GM23338 (cell line): ENCODE measurements around the gene YPEL2. TPM values are rescaled to one million over a fixed set of nuclear protein-coding genes. Genes with fewer than 3 reads are reported as not detected.

Experiments
- ATAC-seq: fragments of 200-7000 bp; cut with Tn5 transposase; 3 replicates; pipeline ENCODE4 v1.9.1; 2020
- DNase-seq: peaks from one replicate; pipeline ENCODE4 v3.0.0-alpha.2; 2015; ENCODE audit warnings: low spot score
- H2AFZ ChIP-seq: fragments of 200-600 bp; sonication (generic); 2 replicates; pipeline ENCODE4 v1.8.0; 2016; ENCODE audit warnings: antibody characterized with exemption, mild to moderate bottlenecking, moderate library complexity
- H3F3A ChIP-seq: fragments of 200-600 bp; sonication (generic); replicated peaks from 2 replicates; pipeline ENCODE4 v1.8.0; 2017; ENCODE audit warnings: antibody characterized with exemption, mixed run types, low read depth
- H3K27ac ChIP-seq: fragments of 200-600 bp; sonication (generic); 2 replicates; pipeline ENCODE4 v1.6.1; 2016; ENCODE audit warnings: low read depth
- H3K27me3 ChIP-seq: fragments of 200-600 bp; sonication (generic); 2 replicates; pipeline ENCODE4 v1.8.0; 2016; ENCODE audit warnings: mild to moderate bottlenecking, mixed run types, moderate library complexity; ENCODE audit not compliant: insufficient read depth
- H3K36me3 ChIP-seq: fragments of 200-600 bp; sonication (generic); 2 replicates; pipeline ENCODE4 v1.8.0; 2016; ENCODE audit warnings: mild to moderate bottlenecking; ENCODE audit not compliant: insufficient read depth
- H3K4me1 ChIP-seq: fragments of 200-600 bp; sonication (generic); 2 replicates; pipeline ENCODE4 v1.8.0; 2016; ENCODE audit warnings: mild to moderate bottlenecking, moderate library complexity; ENCODE audit not compliant: insufficient read depth
- H3K4me2 ChIP-seq: fragments of 200-600 bp; sonication (generic); 2 replicates; pipeline ENCODE4 v1.7.1; 2017; ENCODE audit warnings: mixed run types
- H3K4me3 ChIP-seq: fragments of 200-600 bp; sonication (generic); 2 replicates; pipeline ENCODE4 v1.6.1; 2016; ENCODE audit warnings: mixed run types
- H3K79me2 ChIP-seq: fragments of 200-600 bp; sonication (generic); replicated peaks from 2 replicates; pipeline ENCODE4 v1.8.0; 2017; ENCODE audit warnings: mild to moderate bottlenecking; ENCODE audit not compliant: insufficient read depth
- H3K9me2 ChIP-seq: fragments of 200-600 bp; sonication (generic); 2 replicates; pipeline ENCODE4 v1.8.0; 2017; ENCODE audit not compliant: insufficient read depth
- H4K20me1 ChIP-seq: fragments of 200-600 bp; sonication (generic); replicated peaks from 2 replicates; pipeline ENCODE4 v1.8.0; 2017; ENCODE audit warnings: mild to moderate bottlenecking; ENCODE audit not compliant: insufficient read depth
- H3K27ac Mint-ChIP-seq: 2 replicates; pipeline ENCODE4 v1.8.0; 2020; ENCODE audit warnings: inconsistent platforms, mild to moderate bottlenecking, moderate library complexity, mixed read lengths
- H3K27me3 Mint-ChIP-seq: 3 replicates; pipeline ENCODE4 v1.8.0; 2022; ENCODE audit warnings: low read depth, mild to moderate bottlenecking, moderate library complexity, mixed read lengths, inconsistent platforms; ENCODE audit not compliant: insufficient read depth, poor library complexity
- H3K36me3 Mint-ChIP-seq: 3 replicates; pipeline ENCODE4 v1.8.0; 2021; ENCODE audit warnings: low read depth, mild to moderate bottlenecking, inconsistent platforms, moderate library complexity, mixed read lengths
- H3K4me1 Mint-ChIP-seq: 3 replicates; pipeline ENCODE4 v1.8.0; 2020; ENCODE audit warnings: mild to moderate bottlenecking, inconsistent platforms, mixed read lengths
- H3K4me3 Mint-ChIP-seq: 3 replicates; pipeline ENCODE4 v1.8.0; 2021; ENCODE audit warnings: moderate library complexity, mild to moderate bottlenecking, inconsistent platforms, mixed read lengths
- H3K9me3 Mint-ChIP-seq: 3 replicates; pipeline ENCODE4 v1.8.0; 2020; ENCODE audit warnings: moderate library complexity, mild to moderate bottlenecking, inconsistent platforms, mixed read lengths
- CREB1 ChIP-seq: fragments of 250-450 bp; sonication (Bioruptor Pico); IDR thresholded peaks from 2 replicates; pipeline ENCODE4 v1.5.0; 2020; ENCODE audit warnings: low read depth, mild to moderate bottlenecking, moderate library complexity
- CTCF ChIP-seq, 2 experiments: fragments of 200-600 bp in 1 of 2; sonication (generic) in 1 of 2; conservative IDR thresholded peaks; 2 replicates each; pipeline versions ENCODE4 v1.5.1 to v1.6.1; 2016 to 2017; ENCODE audit warnings: antibody characterized with exemption in 2 of 2, low read depth in 2 of 2, mild to moderate bottlenecking in 2 of 2, moderate library complexity in 1 of 2
- ETS1 ChIP-seq: IDR thresholded peaks from 2 replicates; pipeline ENCODE4 v1.6.1; 2016; ENCODE audit warnings: antibody characterized with exemption
- EZH2 ChIP-seq: fragments of 200-600 bp; sonication (generic); IDR thresholded peaks from one replicate; pipeline ENCODE4 v1.8.0; 2017; ENCODE audit warnings: antibody characterized with exemption, mild to moderate bottlenecking, low read depth; ENCODE audit not compliant: unreplicated experiment
- EZH2phosphoT487 ChIP-seq: fragments of 200-600 bp; sonication (generic); IDR thresholded peaks from one replicate; pipeline ENCODE4 v1.8.1; 2018; ENCODE audit warnings: antibody characterized with exemption; ENCODE audit not compliant: unreplicated experiment
- JUNB ChIP-seq: IDR thresholded peaks from one replicate; pipeline ENCODE4 v1.6.1; 2016; ENCODE audit warnings: antibody characterized with exemption; ENCODE audit not compliant: unreplicated experiment
- NANOG ChIP-seq: IDR thresholded peaks from 2 replicates; pipeline ENCODE4 v1.6.1; 2016; ENCODE audit warnings: antibody characterized with exemption, borderline replicate concordance
- POLR2AphosphoS5 ChIP-seq: IDR thresholded peaks from 2 replicates; pipeline ENCODE4 v1.6.1; 2016; ENCODE audit warnings: antibody characterized with exemption, low read depth
- ZNF114 ChIP-seq: fragments of 250-450 bp; sonication (Bioruptor Pico); IDR thresholded peaks from 2 replicates; pipeline ENCODE4 v1.5.0; 2020; ENCODE audit warnings: mild to moderate bottlenecking, moderate library complexity
- ZNF331 ChIP-seq: fragments of 250-450 bp; sonication (Bioruptor Pico); IDR thresholded peaks from 2 replicates; pipeline ENCODE4 v1.5.0; 2020; ENCODE audit warnings: low read depth, mild to moderate bottlenecking, moderate library complexity
- ZNF462 ChIP-seq: fragments of 250-450 bp; sonication (Bioruptor Pico); IDR thresholded peaks from 2 replicates; pipeline ENCODE4 v1.5.0; 2020; ENCODE audit warnings: mild to moderate bottlenecking, moderate library complexity
- polyA plus RNA-seq: library from polyadenylated mRNA; unstranded; fragments of >200 nt; fragmentation: Nextera tagmentation; extraction: Ambion mirVana; gene quantifications from 2 replicates; pipeline ENCODE4 v1.2.1, GENCODE V29; 2016
- total RNA-seq: library from RNA; depleted of rRNA; stranded (reverse); fragments of >200 nt; shearing (Covaris generic); gene quantifications from 2 replicates; pipeline ENCODE4 v1.2.3, GENCODE V29; 2014

YPEL2 gene
- total and polyA plus RNA-seq, 2 experiments from 2014 or later = 4.1 to 5.2 TPM

GRCh38 chr17:59357219-59357697 lies 25.8 kb downstream of the YPEL2 start:
- peaks cover 27% of the 10 kb centered on the region for H3K4me1 Mint-ChIP-seq
- peaks cover 10% of the 10 kb centered on the region for H3K36me3 Mint-ChIP-seq
- H3F3A ChIP-seq = no peaks in the 10 kb centered on the region
- no peak overlapping the region for H3K27ac ChIP-seq
- peaks cover 6% of the 10 kb centered on the region; the same call in 1 of the 2 replicates for H3K9me2 ChIP-seq
- H2AFZ ChIP-seq = no peak overlapping the region
- H3K27me3 ChIP-seq = no peaks in the 10 kb centered on the region
- no peak for ATAC-seq
- no peak for DNase-seq
- no peaks in the 10 kb centered on the region for H3K79me2 ChIP-seq
- H3K36me3 ChIP-seq = no peaks in the 10 kb centered on the region
- H3K27me3 Mint-ChIP-seq = no peaks in the 10 kb centered on the region
- H3K4me2 ChIP-seq = no peak overlapping the region
- no peak for TF ChIP-seq CTCF (conservative IDR thresholded peaks at IDR 0.05; ENCODE audit: low read depth in 2 of 2)
- H3K4me1 ChIP-seq = peaks cover 10% of the 10 kb centered on the region
- no peak overlapping the region for H3K27ac Mint-ChIP-seq
- no peaks in the 10 kb centered on the region for H3K9me3 Mint-ChIP-seq
- no peak overlapping the region for H3K4me3 Mint-ChIP-seq
- H4K20me1 ChIP-seq = no peaks in the 10 kb centered on the region
- H3K4me3 ChIP-seq = no peak overlapping the region

- peaks cover 6% of the 10 kb centered on the region; the same call in 1 of the 2 replicates for H3K9me2 ChIP-seq
- TF ChIP-seq ZNF462 (CRISPR knock-in tag) (no peak), ZNF114 (CRISPR knock-in tag) (no peak), CREB1 (CRISPR knock-in tag) (no peak), ZNF331 (CRISPR knock-in tag) (no peak), EZH2 (no peak), NANOG (no peak), JUNB (no peak), POLR2AphosphoS5 (no peak), ETS1 (no peak), EZH2phosphoT487 (no peak)
Measured at GRCh38 chr17:59357929-59358328, 26.5 kb downstream of the YPEL2 start.

More at GRCh38 chr17:59357929-59358328, 26.5 kb downstream of the YPEL2 start:
- Mint-ChIP-seq H3K27ac (no peak overlapping the region), H3K9me3 (no peaks in the 10 kb centered on the region), H3K4me1 (peaks cover 33% of the 10 kb centered on the region), H3K4me3 (no peak overlapping the region), H3K27me3 (no peaks in the 10 kb centered on the region), H3K36me3 (peaks cover 10% of the 10 kb centered on the region)
- Histone ChIP-seq H3K27me3 (no peaks in the 10 kb centered on the region), H3K79me2 (no peaks in the 10 kb centered on the region), H4K20me1 (no peaks in the 10 kb centered on the region), H2AFZ (no peak overlapping the region), H3K4me3 (no peak overlapping the region), H3K4me2 (no peak overlapping the region), H3K27ac (no peak overlapping the region), H3F3A (no peaks in the 10 kb centered on the region), H3K36me3 (no peaks in the 10 kb centered on the region), H3K4me1 (peaks cover 10% of the 10 kb centered on the region)
- ATAC-seq (no peak), DNase-seq (no peak)
